OCI-LY1 (cell line): ENCODE measurements around the gene PRPF39.

Experiments
- EZH2 ChIP-seq: fragments of 200-600 bp; sonication (generic), shearing (Covaris generic); IDR thresholded peaks from 2 replicates; pipeline ENCODE4 v1.8.0; 2017; ENCODE audit warnings: borderline replicate concordance, mixed run types, mild to moderate bottlenecking, antibody characterized with exemption, low read length, moderate library complexity, mixed read lengths
- TF ChIP-seq, protein P1 (sequence below): fragments of 200-600 bp; sonication (generic), shearing (Covaris generic); IDR thresholded peaks from 2 replicates; pipeline ENCODE4 v1.5.1; 2017; ENCODE audit warnings: mild to moderate bottlenecking, antibody characterized with exemption, low read length, moderate library complexity, mixed read lengths

GRCh38 chr14:45125754-45126153, 41.8 kb downstream of the PRPF39 start:
- TF ChIP-seq, protein P1, sequence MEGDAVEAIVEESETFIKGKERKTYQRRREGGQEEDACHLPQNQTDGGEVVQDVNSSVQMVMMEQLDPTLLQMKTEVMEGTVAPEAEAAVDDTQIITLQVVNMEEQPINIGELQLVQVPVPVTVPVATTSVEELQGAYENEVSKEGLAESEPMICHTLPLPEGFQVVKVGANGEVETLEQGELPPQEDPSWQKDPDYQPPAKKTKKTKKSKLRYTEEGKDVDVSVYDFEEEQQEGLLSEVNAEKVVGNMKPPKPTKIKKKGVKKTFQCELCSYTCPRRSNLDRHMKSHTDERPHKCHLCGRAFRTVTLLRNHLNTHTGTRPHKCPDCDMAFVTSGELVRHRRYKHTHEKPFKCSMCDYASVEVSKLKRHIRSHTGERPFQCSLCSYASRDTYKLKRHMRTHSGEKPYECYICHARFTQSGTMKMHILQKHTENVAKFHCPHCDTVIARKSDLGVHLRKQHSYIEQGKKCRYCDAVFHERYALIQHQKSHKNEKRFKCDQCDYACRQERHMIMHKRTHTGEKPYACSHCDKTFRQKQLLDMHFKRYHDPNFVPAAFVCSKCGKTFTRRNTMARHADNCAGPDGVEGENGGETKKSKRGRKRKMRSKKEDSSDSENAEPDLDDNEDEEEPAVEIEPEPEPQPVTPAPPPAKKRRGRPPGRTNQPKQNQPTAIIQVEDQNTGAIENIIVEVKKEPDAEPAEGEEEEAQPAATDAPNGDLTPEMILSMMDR: no peak
- TF ChIP-seq EZH2: no peak
